Activated T-cell treated with anti-CD3 and anti-CD28 coated beads for 1 hour (primary cell): Measurements from ENCODE around the gene AFF3.

ENCODE experiments used
- DNase-seq: peaks from one replicate; pipeline ENCODE4 v3.0.0-alpha.2; 2020; ENCODE audit warnings: low read depth

The AFF3 gene

GRCh38 chr2:100004959-100005387, 137.4 kb downstream of the AFF3 start:
- no peak for DNase-seq

DNA sequence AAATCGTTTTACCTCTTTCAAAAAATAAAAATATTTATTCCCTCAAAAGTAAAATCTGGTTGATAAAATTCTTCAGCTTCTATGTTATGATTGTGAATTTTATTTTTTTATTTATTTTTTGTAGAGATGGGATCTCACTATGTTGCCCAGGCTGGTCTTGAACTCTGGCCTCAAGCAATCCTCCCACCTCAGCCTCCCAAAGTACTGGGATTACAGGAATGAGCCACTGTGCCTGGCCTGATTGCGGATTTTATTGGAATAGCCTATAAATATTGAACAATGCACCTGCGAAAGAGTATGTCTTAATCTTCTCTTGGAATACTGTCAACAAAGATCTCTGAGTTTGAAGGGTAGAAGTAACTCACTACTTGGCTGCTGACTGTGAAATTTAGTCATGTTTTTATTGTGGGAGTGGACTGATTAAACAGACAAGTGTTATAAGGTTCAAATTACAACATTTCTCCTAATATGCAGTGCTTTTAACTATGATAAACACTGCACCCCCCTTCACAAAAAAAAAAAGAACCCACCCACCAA, 138.0 kb downstream of the AFF3 start:
- no peak for DNase-seq

GRCh38 chr2:100002059-100002458, 140.3 kb downstream of the AFF3 start:
- no peak for DNase-seq

DNA sequence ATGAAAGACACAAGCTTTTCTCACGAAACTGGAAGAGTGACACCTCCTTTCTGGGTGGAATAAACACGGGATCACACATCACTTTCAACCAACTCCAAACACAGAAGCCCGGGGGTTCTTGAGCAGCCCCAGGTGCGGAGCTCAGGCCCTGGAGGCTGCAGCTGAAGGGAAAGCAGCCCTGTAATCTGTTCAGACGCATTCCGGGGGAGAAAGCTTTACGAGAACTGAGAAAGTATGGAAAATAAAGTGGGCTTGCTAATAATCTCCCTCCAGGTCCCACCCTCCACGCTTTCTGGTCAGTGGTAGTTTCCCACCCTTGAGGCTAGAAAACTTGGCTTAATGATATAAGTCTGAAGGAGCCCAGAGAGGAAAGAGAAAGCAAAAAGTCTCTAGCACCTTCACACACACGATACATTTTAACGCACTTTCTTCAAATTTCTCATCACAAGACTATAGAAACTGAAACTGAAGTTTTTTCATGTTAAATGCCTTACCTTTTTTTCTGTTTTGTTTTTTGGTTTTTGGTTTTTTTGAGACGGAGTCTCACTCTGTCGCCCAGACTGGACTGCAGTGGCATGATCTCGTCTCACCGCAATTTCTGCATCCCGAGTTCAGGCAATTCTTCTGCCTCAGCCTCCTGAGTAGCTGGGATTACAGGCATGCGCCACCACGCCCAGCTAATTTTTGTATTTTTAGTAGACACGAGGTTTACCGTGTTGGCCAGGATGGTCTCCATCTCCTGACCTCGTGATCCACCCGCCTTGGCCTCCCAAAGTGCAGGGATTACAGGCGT, 141.3 kb downstream of the AFF3 start:
- DNase-seq = no peak

DNA sequence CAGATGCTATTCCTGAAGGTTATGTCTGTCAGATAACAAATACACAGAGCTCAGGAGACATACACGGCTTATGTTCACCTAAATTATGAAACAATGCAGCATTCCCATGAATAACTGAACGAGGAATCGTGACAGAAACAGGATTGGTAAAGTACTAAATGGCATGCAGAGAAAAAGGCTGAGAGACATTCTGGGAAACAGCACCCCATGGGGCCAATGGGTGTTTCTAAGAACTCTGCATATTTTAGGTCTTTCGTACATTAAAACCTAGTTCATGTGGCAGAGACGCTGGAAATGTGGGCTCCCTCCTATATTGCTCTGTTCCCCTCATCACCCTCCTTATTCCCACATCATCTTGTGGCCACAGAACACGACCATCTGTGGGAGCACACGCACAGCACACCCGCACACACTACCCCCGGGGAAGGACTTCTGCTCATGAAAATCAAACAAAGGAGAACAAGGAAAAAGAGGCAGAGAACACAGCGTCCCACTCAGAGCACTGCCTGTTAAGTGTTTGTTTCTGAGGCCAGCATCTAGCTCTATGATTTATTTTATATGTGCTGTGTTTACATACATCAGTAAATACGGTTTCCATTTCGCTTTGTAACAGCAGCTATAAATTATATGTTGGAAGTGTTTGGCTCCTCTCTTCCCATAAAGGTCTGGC, 143.6 kb downstream of the AFF3 start:
- DNase-seq = no peak

- no peak for DNase-seq
Measured at GRCh38 chr2:99989905-99990304, 152.5 kb downstream of the AFF3 start.

- no peak for DNase-seq
Measured at GRCh38 chr2:99988599-99988998, 153.8 kb downstream of the AFF3 start.

- DNase-seq = no peak
Measured at GRCh38 chr2:99987160-99987559, 155.2 kb downstream of the AFF3 start.

DNA sequence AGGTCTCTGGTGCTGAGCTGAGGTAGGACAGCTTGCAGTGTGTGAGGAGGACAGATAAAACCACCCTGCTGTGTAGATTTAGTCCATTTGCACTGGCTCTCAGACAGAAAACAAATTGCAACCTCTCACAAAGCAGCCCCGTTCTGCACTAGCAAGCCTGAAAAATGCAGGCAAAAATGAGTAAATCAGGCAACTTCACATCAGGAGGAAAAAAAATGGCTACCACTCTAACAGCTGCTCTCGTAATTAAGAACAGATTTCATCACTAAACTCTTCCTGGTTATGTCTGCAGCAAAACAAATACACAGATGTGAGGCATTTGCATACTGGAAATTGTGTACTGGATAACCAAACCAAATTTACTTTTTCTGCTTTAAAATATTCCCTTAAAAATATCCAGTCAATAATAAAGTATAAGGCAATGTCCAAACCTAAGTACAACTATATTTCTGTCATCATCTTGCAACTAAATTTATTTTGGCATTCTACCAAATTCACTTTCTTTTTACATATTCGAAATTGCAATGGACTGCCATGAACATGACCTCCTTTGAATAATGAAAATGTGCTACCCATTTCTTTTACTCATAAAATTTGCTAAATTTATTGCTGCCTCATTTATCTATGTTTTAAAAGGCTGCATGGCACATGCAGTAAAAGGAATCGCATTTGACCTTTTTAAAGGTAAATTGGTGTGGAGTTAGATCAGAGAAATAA, 157.4 kb downstream of the AFF3 start:
- DNase-seq = no peak

- no peak for DNase-seq
Measured at GRCh38 chr2:99982744-99983143, 159.6 kb downstream of the AFF3 start.

DNA sequence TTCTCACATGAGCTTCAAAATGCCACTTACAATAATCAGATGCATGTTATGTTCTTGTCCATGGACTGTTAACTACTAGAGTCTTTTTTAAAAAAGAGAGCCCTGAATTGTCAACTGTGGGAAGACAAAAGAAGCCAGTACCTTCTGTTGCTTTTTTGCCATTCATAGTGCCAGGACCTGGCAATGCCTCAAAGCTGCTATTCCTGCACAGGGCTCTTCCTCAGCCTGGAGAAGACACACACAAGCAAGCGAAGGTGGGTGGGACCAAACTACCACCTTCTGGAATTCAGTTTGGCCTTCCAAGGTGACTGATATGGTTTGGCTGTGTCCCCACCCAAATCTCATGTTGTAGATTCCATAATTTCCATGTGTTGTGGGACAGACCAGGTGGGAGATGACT, 160.6 kb downstream of the AFF3 start:
- no peak for DNase-seq

DNA sequence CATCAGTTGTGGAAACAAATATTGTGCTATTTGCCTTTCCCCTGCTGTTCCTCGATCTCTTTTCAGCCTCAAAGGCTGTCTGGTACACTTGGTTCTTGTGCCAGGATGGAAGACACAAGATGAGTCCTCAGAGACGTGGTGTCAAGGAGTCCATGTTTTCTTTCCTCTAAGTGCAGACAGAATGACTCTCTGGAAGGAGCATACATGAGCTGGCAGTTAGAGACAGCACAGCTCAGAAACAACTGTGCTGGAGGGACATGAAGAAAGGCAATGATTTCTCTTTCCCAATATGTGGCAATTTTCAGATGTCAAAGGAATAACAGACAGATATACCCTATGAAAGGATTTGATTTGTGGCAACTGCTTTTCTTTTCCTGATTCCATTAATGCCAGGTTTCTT, 162.2 kb downstream of the AFF3 start:
- DNase-seq = no peak

DNA sequence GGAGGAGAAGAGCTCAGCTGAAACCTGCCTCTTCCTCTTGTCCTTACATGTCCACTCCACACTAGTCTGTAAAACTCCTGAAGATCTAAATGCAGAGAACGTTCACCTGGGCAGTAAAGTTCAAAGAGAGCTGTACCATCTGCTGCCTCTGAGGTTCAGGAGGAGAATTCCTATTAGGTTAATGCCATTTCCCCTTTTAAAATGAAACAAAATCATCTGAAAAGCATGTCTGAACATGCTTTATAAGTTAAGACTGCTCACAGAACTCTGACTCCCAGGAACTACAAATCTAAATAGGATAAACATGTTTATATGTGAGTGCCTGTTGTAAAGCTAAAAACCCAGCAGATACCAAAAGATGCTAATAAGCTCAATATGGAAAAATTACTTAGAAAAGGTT, 164.4 kb downstream of the AFF3 start:
- no peak for DNase-seq

GRCh38 chr2:99975386-99975785, 167.0 kb downstream of the AFF3 start:
- no peak for DNase-seq

- no peak for DNase-seq
Measured at GRCh38 chr2:99974682-99975375, 167.6 kb downstream of the AFF3 start.

DNA sequence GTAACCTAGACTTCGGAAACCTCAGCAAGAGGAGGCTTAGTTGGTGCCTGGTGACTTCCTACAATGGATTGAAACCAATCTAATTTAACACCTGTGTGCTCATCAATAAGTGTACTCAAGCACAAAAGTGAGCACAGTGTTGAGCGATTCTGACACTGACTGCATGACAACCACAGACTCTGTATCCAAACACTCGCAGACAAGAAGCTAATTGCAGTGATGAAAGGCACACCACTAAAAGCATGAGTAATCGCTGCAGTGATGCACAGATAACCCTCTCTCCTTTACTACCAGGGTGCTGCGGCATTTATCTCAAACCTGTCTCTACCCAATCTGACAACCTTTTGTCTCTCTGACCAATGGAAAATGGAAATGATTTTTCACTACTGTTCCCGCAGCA, 168.1 kb downstream of the AFF3 start:
- no peak for DNase-seq

- no peak for DNase-seq
Measured at GRCh38 chr2:99971326-99971900, 171.0 kb downstream of the AFF3 start.

GRCh38 chr2:99970292-99970868, 172.0 kb downstream of the AFF3 start:
- no peak for DNase-seq

DNA sequence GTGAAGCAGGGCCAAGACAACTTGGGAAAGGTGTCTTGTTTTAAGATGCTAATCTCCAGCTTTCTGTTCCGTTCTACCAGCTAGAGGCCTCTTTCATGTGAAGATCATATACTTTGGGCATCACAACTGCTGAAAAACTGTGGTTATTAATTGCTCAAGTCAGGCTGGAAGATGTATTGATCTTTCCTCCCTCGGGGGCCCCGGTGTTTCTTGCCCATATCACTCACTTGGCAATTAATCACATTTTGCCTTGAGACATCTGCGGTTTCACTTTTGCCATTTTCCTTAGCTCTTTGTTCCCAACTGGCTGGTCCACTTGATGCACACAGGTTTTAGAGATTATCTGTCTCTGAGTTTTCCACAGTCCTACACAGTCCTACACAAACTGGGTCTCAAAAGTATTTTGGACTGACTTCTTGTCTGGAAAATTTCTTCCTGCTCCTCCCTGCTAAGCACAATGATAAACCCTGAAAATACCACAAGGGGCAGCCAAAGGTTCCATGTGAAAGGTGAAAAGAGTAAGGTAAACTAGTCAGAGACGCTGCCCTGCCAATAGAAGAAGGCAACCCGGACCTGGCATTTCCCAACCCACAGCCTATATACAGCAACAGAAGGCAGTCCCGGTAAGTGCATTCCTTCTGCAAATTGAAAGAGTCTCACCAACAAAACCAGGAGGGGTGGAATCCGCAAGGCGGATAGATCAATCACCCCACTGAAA, 181.0 kb downstream of the AFF3 start:
- DNase-seq = no peak

DNA sequence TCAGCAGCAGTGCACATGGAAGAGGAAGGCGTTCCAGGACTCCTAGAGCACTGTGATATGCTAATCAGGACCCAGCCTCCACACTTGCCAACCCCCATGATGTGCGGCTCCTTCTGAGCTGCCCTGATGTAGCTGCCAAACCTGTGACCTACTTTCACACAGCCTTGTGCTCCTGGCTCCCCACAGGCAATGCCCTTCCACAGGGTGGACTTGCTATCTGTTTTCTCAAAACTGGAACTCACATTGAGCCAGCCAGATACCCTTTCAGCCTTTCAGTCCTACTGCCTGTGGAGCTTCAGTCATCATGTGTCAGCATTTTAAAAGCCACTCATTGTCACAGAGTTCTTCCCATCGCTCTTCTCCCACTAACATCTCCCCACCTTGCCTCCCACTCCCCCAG, 181.6 kb downstream of the AFF3 start:
- DNase-seq = no peak

GRCh38 chr2:99960291-99960690, 182.1 kb downstream of the AFF3 start:
- DNase-seq = no peak
